Stimulated activated CD4-positive, alpha-beta T cell treated with anti-CD3 and anti-CD28 coated beads, Interleukin-2, amount 100 ng/mL, for 48 hours (primary cell): ENCODE data around the gene ALAD.
"Not testable (repeated sequence)": the region's sequence is repeated elsewhere in the genome, so short reads cannot be mapped to it uniquely, and the experiment has no call there.

Source experiments
- DNase-seq, 2 donors: peaks; one replicate each; pipeline ENCODE4 v3.0.0-alpha.2; 2020

ALAD gene

DNA sequence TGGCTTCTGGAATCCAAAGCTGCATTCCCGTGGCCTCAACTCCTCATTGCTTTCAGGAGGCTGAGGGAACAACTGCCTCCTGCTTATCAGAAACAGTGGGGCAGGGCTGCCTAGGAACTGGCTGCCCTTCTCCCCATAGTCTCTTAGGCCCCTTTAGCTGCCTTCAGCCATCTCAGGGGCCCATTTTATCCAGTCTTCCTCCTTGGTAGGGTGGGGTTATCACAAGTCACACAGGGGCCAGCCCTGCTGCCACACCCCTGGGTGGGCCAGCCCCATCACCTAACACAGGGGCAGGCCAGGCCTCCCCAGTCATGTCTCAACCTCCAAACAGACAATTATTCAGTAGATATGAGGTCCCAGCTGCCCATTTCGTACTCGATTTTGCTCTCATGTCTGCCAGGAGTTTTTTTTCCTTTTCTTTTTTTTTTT is 3.9 kb downstream of the ALAD start:
- no peak for DNase-seq

- no peak for DNase-seq
These were observed 5.9 kb downstream of the ALAD start for GRCh38 chr9:113395000-113395861.

DNA sequence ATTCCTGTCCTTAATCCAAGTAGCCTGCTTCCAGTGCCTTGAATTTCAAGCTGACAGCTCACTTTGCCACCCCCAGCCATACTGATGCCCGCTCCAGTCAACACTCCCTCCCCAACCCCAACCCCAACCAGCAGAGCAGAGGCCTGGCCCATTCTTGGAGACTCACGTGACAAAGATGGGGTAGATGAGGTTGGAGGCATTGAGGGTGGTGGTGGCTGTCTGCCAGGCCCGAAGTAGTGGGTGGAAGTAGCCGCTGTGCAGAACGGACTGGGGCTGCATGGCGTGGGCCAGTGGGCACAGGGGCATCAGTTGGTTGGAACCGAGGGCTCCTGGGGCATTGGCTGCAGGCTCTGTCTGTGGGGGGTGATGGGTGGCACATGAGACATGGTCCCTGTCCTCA is 7.8 kb downstream of the ALAD start:
- no peak for DNase-seq

DNA sequence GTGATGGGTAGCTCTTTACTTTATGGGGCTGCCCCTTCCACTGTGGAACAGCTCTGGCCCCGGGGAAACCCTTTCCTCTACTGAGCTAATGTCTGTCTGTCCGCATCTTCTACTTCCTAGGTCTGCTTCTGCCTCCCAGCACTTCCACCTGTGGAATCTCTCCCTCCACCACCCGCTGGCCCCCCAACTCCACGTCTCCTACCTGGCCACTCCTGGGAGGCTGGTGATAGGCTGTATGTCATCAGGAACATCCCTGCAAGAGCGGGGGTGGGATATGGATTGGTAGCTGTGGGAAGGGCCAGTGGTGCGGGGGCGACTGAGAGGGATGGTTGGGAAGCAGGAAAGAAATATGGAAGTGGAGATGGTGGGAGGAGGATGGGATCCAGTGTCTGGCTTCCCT is 9.2 kb downstream of the ALAD start:
- no peak for DNase-seq

DNA sequence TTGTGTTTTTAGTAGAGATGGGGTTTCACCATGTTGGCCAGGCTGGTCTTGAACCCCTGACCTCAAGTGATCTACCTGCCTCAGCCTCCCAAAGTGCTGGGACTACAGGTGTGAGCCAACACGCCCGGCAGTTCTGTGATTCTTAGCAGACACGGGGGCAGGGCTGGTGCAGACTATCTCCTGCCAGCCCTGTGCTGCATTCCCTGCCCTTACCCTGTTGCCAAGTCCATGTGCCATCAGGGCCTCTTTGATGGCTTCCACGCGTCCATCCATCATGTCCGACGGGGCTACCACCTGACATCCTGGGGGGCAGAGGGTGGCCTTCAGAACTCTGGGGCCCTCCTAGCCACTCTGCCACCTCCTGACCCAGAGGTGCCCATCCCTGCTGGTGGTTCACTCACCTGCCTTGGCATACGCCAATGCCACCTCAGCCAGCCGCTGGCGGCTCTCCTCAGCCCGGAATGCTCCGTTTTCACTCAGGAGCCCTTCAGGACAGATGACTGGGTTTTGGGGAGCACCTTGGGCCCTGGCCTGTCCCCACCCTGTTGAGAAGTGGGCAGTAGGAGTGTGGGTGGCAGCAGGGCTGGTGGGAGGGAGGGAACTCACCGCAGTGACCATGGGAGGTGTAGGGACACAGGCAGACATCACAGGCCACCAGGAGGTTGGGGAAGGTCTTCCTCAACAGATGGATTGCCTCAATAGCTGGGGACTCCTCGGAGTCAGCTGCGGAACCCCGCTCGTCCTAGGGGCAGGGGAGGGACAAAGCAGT is 10.7 kb downstream of the ALAD start:
- no peak for DNase-seq

DNA sequence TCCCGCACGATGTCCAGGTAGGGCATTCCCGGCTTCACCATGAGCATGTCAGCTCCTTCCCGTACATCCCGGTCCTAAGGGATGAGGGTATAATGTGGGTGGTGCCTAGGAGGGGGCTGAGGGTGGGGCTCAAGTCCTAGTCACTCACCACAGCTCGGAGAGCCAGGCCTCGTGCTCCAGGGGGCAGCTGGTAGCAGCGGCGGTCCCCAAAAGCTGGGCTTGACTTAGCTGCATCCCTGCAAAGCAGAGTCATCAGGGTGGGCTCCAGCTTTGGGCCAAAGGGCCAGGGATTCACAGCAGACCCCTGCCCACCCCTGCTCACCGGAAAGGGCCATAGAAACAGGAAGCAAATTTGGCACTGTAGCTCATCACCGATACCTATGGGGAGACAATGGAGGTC is 11.6 kb downstream of the ALAD start:
- DNase-seq, result no peak

- no peak for DNase-seq
These were observed 12.3 kb downstream of the ALAD start for GRCh38 chr9:113388833-113389232.

GRCh38 chr9:113387560-113388230 is 13.4 kb downstream of the ALAD start:
- no peak for DNase-seq

GRCh38 chr9:113386571-113387393 is 14.3 kb downstream of the ALAD start:
- no peak for DNase-seq

GRCh38 chr9:113381909-113382411 is 19.1 kb downstream of the ALAD start:
- no peak for DNase-seq

DNA sequence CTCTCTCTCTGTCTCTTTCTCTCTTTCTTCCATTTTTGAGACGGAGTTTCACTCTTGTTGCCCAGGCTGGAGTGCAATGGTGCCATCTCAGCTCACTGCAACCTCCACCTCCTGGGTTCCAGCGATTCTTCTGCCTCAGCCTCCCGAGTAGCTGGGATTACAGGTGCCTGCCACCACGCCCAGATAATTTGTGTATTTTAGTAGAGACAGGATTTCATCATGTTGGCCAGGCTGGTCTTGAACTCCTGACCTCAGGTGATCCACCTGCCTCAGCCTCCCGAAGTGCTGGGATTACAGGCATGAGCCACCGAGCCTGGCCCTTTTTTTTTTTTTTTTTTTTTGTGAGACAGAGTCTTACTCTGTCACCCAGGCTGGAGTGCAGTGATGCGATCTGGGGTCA is 19.6 kb downstream of the ALAD start:
- not testable (repeated sequence) for DNase-seq

DNA sequence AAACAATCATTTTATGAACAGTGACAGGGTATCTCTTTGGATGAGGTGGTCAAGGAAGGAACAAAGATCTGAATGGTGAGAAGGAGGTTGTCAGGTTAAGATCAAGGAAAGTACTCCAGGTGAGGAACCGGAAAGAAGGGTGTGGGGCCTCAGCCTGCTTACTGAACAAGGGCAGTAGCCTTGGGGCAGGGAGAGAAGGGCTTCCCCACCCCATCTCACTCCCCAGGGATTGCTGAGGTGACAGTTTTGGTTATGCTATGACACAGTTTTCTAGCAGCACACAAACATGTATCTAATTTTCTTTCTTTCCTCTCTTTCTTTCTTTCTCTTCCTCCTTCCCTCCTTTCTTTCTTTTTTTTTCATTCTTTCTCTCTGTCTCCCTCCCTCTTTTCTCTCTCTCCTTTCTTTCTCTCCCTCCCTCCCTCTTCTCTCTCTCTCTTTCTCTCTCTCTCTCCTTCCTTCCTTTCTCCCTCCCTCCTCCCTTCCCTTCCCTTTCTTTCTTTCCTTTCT is 20.2 kb downstream of the ALAD start:
- DNase-seq, result no peak

- DNase-seq, result not testable (repeated sequence)
These were observed 21.3 kb downstream of the ALAD start for GRCh38 chr9:113379829-113380210.

DNA sequence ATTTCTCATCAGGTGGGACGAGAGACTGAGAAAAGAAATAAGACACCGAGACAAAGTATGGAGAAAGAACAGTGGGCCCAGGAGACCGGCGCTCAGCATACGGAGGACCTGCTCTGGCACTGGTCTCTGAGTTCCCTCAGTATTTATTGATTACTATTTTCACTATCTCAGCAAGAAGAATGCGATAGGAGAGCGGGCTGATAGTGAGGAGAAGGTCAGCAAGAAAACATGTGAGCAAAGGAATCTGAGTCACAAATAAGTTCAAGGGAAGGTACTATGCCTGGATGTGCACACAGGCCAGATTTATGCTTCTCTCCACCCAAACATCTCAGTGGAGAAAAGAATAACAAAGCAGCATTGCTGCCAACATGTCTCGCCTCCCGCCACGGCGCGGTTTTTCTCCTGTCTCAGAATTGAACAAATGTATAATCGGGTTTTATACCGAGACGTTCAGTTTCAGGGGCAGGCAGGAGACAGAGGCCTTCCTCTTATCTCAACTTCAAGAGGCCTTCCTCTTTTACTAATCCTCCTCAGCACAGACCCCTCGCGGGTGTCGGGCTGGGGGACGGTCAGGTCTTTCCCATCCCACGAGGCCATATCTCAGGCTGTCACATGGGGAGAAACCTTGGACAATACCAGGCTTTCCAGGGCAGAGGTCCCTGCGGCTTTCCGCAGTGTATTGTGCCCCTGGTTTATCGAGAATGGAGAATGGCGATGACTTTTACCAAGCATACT is 21.8 kb downstream of the ALAD start:
- not testable (repeated sequence) for DNase-seq

GRCh38 chr9:113376634-113377567 is 24.2 kb downstream of the ALAD start, which contains the start of gene HDHD3:
Gene HDHD3 (minus strand): TSS chr9:113376986. CDS start chr9:113374354, 2,632 bp downstream.
- peak; percentile 56 to 81 for DNase-seq

DNA sequence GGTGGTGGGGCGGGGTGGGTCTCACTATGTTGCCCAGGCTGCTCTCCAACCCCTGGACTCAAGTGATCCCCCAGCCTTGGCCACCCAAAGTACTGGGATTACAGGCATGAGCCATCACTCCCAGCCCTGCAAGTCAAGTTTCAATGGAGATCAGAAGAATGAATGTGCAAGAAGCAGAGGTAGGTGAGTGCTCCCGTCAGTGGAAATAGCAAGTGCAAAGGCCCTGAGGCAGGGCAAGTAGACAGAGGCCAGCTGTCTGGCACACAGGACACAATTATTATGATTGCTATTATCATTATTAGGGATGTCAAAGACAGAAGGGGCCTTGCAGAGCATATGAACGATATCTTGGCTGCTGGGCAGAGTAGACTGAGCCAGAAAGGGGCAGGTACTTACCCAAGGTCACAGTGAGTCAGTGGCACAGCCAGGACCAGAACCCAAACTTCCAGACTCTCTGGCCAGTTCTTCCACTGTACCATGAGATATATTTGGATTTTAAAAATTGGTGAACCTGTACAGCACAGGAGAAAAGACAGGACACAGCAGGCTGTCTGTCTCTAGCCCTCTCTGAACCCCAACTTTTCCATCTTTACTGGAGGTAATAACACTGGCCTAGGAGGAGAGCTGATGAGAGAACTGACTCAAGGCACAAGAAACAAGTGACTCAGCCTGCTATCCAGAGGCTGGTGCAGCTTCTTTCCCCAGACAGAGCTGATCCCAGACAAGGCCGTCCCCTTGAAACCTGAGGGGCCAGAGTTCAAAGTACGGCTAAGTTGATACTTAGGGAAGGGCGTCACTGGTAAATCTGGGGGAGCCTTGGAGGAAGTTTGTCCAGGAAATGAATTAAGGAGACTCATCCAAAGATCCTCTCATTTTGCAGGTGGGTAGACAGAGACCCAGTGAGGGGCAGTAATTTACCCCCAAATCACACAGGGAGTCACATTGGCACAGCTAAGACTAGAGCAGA is 25.7 kb downstream of the ALAD start:
- DNase-seq, result peak in 1 of 2 donors; percentile 18

GRCh38 chr9:113373676-113374392 is 27.2 kb downstream of the ALAD start:
- no peak for DNase-seq

- DNase-seq, result no peak
These were observed 27.8 kb downstream of the ALAD start for GRCh38 chr9:113373256-113373655.
